ENCODE data around the gene POC1B. TPM values are rescaled to one million over a fixed set of nuclear protein-coding genes. Genes with fewer than 3 reads are reported as not detected.

POC1B gene
- polyA plus RNA-seq, 4 donors: 17.8 to 24.4 (median 22.5) TPM

DNA sequence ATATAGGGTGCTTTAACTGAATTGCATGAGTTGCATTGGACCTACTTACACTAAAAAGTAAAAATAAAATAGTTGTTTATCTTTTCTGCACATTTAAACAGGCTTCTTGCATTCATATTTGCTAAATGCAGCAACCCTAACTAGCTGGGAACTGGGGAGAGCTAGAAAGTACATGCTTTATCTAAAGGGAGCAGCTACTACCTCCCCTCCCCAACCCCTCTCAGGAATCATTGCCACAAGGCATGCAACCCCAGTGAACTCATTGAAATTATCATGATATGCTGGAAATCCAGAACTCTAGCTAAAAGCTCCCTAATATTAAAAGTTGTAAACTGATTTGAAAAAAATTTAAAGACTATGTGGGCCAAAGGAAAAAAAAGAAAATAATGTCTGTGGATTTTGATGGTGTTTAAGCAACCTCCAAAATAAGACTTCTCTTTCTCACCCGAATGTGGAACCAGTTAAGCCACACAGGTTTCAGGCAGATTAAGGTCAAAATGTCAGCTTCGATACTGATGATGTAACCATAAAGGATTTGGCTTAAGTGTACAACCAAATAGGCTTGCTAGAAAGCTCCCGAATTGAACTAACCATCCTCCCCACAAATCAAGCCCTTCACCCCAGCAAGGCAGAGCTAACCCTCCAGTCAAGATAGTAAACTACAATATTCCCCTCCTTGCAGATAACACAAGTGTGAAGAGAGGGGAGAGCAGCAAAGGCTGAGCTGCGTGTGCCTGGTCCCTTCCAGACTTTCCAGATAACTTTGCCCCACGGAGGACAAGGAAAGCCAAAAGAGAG, 13.8 kb upstream of the POC1B start:
- DNase-seq (ENCODE audit: low read depth in 4 of 4, low spot score in 2 of 4): no peak

GRCh38 chr12:89538897-89539296, 13.1 kb upstream of the POC1B start:
- DNase-seq (ENCODE audit: low read depth in 4 of 4, low spot score in 2 of 4): no peak

DNA sequence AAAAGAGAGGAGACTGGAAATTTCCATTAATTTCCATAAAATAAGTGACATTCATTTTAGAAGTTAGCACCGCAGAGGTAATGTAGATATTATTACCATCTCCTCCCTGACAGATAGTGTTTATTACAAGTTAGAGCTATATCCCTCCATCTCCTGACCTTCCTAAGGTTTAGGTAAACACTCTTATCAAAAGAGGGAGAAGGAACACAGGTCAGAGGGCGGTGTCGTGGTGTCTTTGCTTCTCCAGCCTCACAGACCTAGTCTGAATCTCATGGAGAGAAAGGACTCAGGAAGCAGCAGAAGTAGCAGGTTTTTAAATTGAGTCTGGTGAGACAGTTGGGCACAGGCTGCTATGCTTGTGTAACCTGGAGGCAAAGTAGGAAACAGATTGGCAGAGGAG, 11.5 kb upstream of the POC1B start:
- no peak for DNase-seq (ENCODE audit: low read depth in 4 of 4, low spot score in 2 of 4)

GRCh38 chr12:89529738-89530137, 3.9 kb upstream of the POC1B start:
- DNase-seq (ENCODE audit: low read depth in 4 of 4, low spot score in 2 of 4): peak in 1 of 4 donors; percentile 49

DNA sequence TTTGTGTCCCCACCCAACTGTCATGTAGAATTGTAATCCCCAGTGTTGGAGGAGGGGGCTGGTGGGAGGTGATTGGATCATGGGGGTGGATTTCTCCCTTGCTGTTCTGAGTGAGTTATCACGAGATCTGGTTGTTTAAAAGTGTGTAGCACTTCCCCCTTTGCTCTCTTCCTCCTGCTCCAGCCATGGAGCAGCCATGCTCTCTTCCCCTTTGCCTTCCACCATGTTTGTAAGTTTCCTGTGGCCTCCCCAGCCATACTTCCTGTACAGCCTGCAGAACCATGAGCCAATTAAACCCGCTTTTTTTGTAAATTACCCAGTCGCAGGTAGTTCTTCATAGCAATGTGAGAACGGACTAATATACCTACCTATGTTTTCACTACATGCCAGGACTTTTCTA, 2.6 kb upstream of the POC1B start:
- DNase-seq (ENCODE audit: low read depth in 4 of 4, low spot score in 2 of 4): no peak

DNA sequence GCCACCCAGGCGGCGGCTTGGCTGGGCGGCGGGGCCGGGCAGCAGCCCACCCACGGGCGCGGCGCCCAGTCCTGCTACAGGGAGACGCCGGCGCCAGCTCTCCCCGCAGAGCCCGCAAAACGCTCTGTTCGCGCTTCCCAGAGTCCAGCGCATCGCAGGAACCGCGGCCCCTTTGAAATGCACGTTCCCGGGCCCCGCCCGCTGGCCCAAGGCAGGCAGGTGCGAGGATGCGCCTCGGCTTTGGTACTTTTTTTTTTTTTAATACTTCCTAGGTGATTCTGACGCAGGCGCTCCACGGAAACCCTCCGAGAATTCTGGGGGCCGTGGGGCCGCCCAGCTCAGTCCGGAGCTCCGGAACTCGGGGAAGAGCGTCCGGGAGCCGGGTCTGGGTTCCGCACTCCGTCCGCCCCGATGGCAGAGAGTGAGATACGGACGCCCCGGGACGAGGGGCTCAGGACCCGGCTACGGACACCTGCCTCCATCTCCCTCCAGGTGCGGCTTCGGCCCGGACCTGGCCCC, 483 bp downstream of the POC1B start:
- DNase-seq (ENCODE audit: low read depth in 4 of 4, low spot score in 2 of 4): peak in 1 of 4 donors; percentile 33

- DNase-seq (ENCODE audit: low read depth in 4 of 4, low spot score in 2 of 4): peak; percentile 79 to 91 (median 84)
Measured at GRCh38 chr12:89524541-89525304, 1.1 kb downstream of the POC1B start, which contains the start of gene GALNT4. Gene GALNT4, minus strand, starts transcription at chr12:89524796. Its CDS starts 247 bp downstream, at chr12:89524549.

GRCh38 chr12:89523843-89524540, 1.9 kb downstream of the POC1B start:
- DNase-seq (ENCODE audit: low read depth in 4 of 4, low spot score in 2 of 4): no peak

GRCh38 chr12:89523393-89523792, 2.5 kb downstream of the POC1B start:
- no peak for DNase-seq (ENCODE audit: low read depth in 4 of 4, low spot score in 2 of 4)

- no peak for DNase-seq (ENCODE audit: low read depth in 4 of 4, low spot score in 2 of 4)
Measured at GRCh38 chr12:89521364-89522223, 4.3 kb downstream of the POC1B start.

- DNase-seq (ENCODE audit: low read depth in 4 of 4, low spot score in 2 of 4): no peak
Measured at GRCh38 chr12:89517720-89518119, 8.1 kb downstream of the POC1B start.

- DNase-seq (ENCODE audit: low read depth in 4 of 4, low spot score in 2 of 4): no peak
Measured at GRCh38 chr12:89516633-89517032, 9.2 kb downstream of the POC1B start.

- DNase-seq (ENCODE audit: low read depth in 4 of 4, low spot score in 2 of 4): no peak
Measured at GRCh38 chr12:89514751-89515150, 11.1 kb downstream of the POC1B start.

DNA sequence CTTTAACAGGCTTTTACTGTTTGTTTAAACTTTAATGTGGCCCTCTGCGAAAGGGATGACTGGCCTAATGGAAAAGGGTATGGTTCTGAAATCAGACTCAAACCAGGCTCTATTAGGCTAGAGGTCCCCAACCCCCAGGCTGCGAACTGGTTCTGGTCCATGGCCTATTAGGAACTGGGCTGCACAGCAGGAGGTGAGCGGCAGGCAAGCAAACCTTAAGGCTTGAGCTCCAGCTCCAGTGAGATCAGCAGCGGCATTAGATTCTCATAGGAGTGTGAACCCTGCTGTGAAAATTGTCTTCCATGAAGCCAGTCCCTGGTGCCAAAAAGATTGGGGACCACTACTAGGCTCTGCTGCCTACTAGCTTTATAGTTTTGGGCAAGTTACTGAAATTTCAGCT, 12.3 kb downstream of the POC1B start:
- DNase-seq (ENCODE audit: low read depth in 4 of 4, low spot score in 2 of 4): no peak

DNA sequence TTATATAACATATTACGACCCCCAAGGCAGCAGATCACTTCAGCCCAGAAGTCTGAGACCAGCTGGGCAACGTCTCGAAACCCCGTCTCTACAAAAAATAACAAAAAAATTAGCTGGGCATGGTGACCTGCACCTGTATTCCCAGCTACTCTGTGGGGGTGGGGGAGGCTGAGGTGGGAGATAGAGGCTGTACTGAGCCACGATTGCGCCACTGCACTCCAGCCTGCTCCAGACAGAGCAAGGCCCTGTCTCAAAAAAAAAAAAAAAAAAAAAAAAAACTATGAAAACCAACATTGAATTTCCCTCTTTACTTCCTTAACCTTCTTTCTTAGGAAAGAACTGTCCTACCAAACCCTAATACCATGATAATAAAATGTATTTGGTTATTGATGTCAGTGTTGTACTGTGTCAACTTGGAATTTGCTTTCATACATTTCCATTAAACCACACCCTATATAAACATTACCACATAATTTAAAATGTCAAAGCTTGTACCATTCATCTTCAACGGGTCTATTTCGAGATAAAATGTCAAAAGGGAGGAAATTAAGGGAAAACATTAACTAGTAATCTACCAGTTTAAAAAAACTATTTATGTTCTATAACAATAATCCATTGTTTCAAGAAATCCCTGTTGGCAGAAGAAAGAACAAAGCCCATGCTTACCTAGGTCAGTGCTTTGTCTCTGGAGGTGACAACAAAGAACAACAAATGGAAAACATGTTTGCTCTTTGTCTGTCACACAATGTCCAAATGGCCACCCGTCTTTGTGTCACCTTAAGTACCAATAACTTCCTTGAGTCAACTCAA, 18.6 kb downstream of the POC1B start:
- DNase-seq (ENCODE audit: low read depth in 4 of 4, low spot score in 2 of 4): no peak

DNA sequence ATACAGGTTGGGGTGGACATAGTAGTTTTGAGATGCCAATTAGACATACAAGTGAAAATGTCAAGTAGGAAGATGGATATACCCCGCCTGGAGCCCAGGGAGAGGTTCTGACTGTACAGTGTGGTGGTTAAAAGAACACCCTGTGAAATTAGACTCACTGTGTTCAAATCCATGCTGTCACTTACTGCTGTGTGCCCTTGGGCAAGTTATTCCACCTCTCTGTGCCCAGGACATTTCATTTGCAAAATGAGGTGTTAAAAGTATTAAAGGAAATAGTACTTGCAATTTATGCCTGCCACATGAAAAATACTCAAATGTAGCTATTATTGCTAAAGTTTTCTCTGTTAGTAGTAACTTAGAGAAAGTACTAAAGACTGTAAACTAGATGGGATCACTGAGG, 19.8 kb downstream of the POC1B start:
- no peak for DNase-seq (ENCODE audit: low read depth in 4 of 4, low spot score in 2 of 4)

- DNase-seq (ENCODE audit: low read depth in 4 of 4, low spot score in 2 of 4): no peak
Measured at GRCh38 chr12:89504560-89505346, 21.1 kb downstream of the POC1B start.

DNA sequence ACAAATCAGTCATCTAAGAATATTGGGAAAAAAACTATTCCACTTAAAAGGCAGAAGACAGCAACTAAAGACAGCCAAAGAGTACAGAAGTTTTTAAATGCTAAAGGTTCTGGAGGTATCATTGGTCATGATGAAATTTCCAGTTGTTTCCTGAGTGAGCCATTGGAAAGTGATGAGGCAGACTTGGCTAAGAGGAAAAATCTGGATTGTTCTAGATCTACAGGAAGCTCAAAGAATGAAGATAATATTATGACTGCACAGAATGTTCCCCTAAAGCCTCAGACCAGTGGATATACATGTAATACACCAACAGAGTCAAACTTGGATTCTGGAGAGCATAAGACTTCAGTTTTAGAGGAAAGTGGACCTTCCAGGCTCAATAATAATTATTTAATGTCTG, 24.1 kb downstream of the POC1B start:
- DNase-seq (ENCODE audit: low read depth in 4 of 4, low spot score in 2 of 4): no peak
